ENCODE measurements around the gene SNAI3.
A peak's percentile ranks its signal among the peaks of the same experiment; 100 is the strongest.

GRCh38 chr16:88635671-88636319, 50.5 kb downstream of the SNAI3 start:
- TF ChIP-seq CTCF (IDR thresholded peaks at IDR 0.05; ENCODE audit: low read depth, low read length) (no peak), EZH2phosphoT487 (IDR thresholded peaks at IDR 0.05; ENCODE audit: low read depth) (0 out of 2 replicates have a peak, but pooled peaks have one; percentile 12)

Data from OCI-LY3 (cell line).